ENCODE measurements around the gene TNRC6A.
A peak's percentile ranks its signal among the peaks of the same experiment; 100 is the strongest.

The TNRC6A gene

DNA sequence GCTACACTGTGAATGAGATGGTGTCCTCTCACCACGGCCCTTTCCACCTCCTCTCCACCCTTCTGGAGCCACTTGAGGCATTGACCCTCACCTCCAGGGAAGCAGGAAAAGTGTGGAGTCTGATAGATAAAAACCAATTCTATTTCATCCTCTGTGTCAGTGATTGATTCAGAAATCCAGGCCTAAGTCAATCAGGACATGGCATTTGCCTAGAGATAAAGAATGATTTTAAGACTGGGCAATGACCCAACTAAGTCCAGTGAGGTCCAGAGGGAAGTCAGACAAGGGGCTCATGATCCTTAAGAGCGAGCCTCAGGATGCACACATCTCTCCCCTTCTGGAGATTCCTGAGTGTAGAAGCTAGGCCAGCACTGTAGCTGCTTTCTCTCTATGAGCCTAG is 41.1 kb upstream of the TNRC6A start:
- H3K4me3 ChIP-seq (ENCODE audit: low read depth, low read length) = no peak overlapping the region
- TF ChIP-seq, protein P1, sequence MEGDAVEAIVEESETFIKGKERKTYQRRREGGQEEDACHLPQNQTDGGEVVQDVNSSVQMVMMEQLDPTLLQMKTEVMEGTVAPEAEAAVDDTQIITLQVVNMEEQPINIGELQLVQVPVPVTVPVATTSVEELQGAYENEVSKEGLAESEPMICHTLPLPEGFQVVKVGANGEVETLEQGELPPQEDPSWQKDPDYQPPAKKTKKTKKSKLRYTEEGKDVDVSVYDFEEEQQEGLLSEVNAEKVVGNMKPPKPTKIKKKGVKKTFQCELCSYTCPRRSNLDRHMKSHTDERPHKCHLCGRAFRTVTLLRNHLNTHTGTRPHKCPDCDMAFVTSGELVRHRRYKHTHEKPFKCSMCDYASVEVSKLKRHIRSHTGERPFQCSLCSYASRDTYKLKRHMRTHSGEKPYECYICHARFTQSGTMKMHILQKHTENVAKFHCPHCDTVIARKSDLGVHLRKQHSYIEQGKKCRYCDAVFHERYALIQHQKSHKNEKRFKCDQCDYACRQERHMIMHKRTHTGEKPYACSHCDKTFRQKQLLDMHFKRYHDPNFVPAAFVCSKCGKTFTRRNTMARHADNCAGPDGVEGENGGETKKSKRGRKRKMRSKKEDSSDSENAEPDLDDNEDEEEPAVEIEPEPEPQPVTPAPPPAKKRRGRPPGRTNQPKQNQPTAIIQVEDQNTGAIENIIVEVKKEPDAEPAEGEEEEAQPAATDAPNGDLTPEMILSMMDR (IDR thresholded peaks at IDR 0.05; ENCODE audit: borderline replicate concordance, insufficient read depth, low read depth, low read length) = no peak

DNA sequence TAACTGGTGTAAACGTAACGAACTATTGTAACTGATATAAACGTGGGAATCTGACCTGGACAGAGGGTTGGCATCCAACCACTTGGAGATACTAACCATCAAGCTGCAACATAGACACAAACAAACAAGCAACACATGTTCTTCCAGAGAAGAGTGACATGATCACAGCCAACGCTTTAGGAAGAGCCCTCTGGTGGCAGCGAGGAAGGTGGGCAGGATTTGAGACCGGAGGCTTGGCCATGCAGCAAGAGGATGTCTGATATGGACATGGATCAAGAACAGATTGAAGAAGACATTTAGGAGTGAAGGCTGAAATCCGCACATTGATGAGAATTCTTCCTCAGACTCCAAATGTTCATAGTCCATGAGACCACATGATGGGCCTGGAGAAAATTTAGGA is 40.3 kb upstream of the TNRC6A start:
- TF ChIP-seq, protein P1 (IDR thresholded peaks at IDR 0.05; ENCODE audit: borderline replicate concordance, insufficient read depth, low read depth, low read length) = peak; percentile 58
- H3K4me3 ChIP-seq (ENCODE audit: low read depth, low read length) = no peak overlapping the region

DNA sequence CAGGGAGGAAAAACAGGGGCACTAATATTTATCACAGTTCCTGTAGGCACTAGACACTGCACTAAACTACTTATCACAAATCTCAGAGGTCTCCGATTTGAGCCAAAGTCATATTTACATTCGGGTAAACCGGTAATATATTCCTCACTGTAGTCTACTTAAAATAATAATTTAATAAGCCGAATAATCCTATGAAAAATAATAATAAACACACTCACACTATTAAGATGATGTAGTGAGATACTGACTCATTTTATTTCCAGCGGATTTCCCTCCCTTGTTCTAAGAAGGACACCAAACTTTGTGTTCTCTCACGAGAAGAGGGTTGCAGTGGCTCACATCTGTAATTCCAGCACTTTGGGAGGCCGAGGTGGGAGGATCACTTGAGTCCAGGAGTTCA is 36.6 kb upstream of the TNRC6A start:
- H3K4me3 ChIP-seq (ENCODE audit: low read depth, low read length) = no peak overlapping the region
- TF ChIP-seq, protein P1 (IDR thresholded peaks at IDR 0.05; ENCODE audit: borderline replicate concordance, insufficient read depth, low read depth, low read length) = no peak

DNA sequence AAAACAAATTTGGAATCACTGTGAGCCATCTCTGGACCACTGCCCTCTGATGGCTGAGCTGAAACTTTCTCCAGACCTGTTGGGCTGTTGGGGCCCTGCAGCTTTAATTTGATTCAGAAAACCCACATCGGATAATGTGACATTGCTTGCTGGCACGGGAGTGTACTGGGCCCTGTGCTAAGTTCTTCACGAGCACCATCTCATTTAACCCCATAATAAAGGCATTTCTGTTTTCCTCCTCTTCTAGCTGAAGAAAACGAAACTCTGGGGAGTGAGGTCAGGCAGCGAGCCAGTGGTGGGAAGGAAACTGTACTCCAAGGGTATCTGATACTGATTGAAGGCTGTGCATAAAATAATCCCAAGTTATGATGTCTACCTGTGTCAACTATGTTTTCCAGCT is 34.5 kb upstream of the TNRC6A start:
- TF ChIP-seq, protein P1 (IDR thresholded peaks at IDR 0.05; ENCODE audit: borderline replicate concordance, insufficient read depth, low read depth, low read length) = no peak
- no peak overlapping the region for H3K4me3 ChIP-seq (ENCODE audit: low read depth, low read length)

DNA sequence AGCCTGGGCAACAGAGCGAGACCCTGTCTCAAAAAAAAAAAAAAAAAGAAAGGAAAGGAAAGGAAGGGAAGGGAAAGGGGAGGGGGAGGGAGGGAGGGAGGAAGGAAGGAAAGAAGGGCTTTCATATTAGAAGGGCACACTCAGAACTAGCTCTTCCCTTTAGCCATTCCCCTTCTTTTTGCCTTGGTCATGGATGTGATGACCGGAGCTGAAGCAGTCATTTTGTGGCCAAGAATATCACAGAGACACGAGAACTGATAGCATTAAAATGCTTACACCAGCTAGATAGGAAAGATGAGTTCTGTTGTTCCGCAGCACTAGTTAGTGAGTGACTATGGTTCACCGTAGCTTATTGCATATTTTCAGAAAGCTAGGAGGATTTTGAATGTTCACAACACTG is 32.8 kb upstream of the TNRC6A start:
- TF ChIP-seq, protein P1 (IDR thresholded peaks at IDR 0.05; ENCODE audit: borderline replicate concordance, insufficient read depth, low read depth, low read length) = no peak

DNA sequence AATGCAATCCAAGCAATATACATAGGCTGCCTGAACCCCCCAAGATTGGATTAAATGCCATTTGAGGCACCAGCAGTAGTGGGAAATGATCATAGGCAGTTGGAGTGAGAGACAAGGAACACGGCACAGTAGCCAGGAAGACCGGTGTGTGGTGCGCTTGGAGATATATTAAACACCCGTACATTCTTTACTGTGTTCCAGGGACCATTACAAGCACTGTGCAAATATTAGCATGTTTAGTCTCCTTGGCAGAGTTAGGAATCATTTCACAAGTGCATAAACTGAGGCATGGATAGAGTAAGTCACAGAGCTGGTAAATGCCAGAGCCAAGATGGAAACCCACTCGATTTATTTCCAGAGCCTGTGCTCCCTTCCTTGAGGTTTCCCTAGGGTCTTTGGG is 31.1 kb upstream of the TNRC6A start:
- TF ChIP-seq, protein P1 (IDR thresholded peaks at IDR 0.05; ENCODE audit: borderline replicate concordance, insufficient read depth, low read depth, low read length) = no peak
- no peak overlapping the region for H3K4me3 ChIP-seq (ENCODE audit: low read depth, low read length)

More for the DNA sequence above, 32.8 kb upstream of the TNRC6A start:
- no peak overlapping the region for H3K4me3 ChIP-seq (ENCODE audit: low read depth, low read length)

DNA sequence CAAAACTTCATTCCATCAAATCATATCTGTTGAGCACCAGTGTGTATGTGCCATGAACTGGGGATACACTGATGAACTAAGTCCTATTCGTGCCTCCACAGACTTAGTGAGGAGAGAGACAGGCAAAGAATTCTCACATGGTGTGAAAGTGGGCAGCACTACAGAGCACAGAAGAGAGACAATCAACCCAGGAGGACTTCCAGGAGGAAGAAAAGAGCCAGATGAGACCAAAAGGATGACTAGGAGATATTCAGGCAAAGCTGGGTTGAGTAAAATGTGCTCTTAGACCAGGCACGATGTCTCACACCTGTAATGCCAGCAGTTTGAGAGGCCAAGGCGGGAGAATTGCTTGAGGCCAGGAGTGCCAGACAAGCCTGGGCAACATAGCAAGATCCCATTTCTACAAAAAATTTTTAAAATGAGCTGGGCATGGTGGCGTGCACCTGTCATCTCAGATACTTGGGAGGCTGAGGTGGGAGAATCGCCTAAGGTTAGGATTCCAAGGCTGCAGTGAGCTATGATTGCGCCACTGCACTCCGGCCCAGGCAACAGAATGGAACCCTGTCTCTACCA is 30.2 kb upstream of the TNRC6A start:
- no peak overlapping the region for H3K4me3 ChIP-seq (ENCODE audit: low read depth, low read length)
- TF ChIP-seq, protein P1 (IDR thresholded peaks at IDR 0.05; ENCODE audit: borderline replicate concordance, insufficient read depth, low read depth, low read length) = no peak
